PC-9 (cell line): ENCODE results near the gene ZSWIM5.

Experiments
- CTCF ChIP-seq: fragments of 200-600 bp; sonication (generic); conservative IDR thresholded peaks from 2 replicates; pipeline ENCODE4 v1.6.1; 2017; ENCODE audit warnings: mixed run types, antibody characterized with exemption, mild to moderate bottlenecking, moderate library complexity
- EZH2 ChIP-seq: fragments of 200-600 bp; sonication (generic); IDR thresholded peaks from 2 replicates; pipeline ENCODE4 v1.8.0; 2017; ENCODE audit warnings: antibody characterized with exemption, low read depth

- TF ChIP-seq EZH2: no peak
- TF ChIP-seq CTCF: no peak
Measured at GRCh38 chr1:44985747-44986359, 220.6 kb downstream of the ZSWIM5 start.
